Stimulated activated naive CD8-positive, alpha-beta T cell treated with anti-CD3 and anti-CD28 coated beads, Interleukin-15, Interleukin-2, amounts not matched to agents 100 ng/mL and 50 ng/mL, for 24 hours (primary cell): ENCODE data around the gene CD34.
A peak's percentile ranks its signal among the peaks of the same experiment; 100 is the strongest.

Source experiments
- H3K27ac Mint-ChIP-seq: one replicate; pipeline ENCODE4 v1.8.0; 2021; ENCODE audit warnings: mild to moderate bottlenecking, mixed read lengths
- H3K27me3 Mint-ChIP-seq: one replicate; pipeline ENCODE4 v1.8.0; 2021; ENCODE audit warnings: mixed read lengths
- H3K36me3 Mint-ChIP-seq: one replicate; pipeline ENCODE4 v1.8.0; 2021; ENCODE audit warnings: low read depth, mixed read lengths
- H3K4me1 Mint-ChIP-seq: one replicate; pipeline ENCODE4 v1.8.0; 2021; ENCODE audit warnings: low read depth, mixed read lengths
- H3K4me3 Mint-ChIP-seq: one replicate; pipeline ENCODE4 v1.8.0; 2021; ENCODE audit warnings: mild to moderate bottlenecking, mixed read lengths
- H3K9me3 Mint-ChIP-seq: one replicate; pipeline ENCODE4 v1.8.0; 2021; ENCODE audit warnings: mixed read lengths

The CD34 gene

DNA sequence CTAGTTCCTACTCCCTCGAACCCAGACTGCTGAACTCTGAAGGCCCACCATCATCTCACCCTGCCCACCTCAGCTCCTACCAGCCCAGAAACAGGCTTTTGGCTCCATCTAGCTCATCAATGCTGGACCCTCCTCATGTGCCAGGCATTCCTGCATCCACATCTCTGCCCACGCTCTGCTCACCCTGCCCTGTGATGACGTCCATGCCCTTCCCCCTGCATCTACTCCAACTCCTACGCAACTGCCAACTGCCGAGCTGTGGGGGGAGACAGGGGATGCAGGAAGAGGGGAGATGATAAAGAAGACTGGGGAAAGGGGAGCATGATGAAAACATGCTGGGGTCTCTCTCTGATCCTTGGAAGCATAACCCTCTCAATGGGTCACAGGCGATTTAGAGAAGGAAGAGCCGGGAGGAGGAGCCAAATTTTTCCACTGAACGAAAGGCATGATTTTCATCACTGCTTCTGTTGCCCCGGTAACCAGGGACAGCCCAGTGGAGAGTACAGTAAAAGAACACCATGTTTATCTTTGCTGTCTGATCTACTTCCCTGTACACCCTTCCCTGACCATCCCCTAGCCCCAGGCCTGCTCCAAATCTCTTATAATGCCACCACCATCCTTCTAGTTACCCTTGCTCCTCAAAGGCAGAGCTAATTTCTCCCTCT lies 44.3 kb downstream of the CD34 start:
- H3K9me3 Mint-ChIP-seq = no peaks in the 10 kb centered on the region
- peaks cover 85% of the 10 kb centered on the region for H3K4me1 Mint-ChIP-seq
- H3K36me3 Mint-ChIP-seq = peaks cover 35% of the 10 kb centered on the region
- peak overlapping the region; percentile 88 for H3K27ac Mint-ChIP-seq
- peak overlapping the region; percentile 91 for H3K4me3 Mint-ChIP-seq
- H3K27me3 Mint-ChIP-seq = no peaks in the 10 kb centered on the region

DNA sequence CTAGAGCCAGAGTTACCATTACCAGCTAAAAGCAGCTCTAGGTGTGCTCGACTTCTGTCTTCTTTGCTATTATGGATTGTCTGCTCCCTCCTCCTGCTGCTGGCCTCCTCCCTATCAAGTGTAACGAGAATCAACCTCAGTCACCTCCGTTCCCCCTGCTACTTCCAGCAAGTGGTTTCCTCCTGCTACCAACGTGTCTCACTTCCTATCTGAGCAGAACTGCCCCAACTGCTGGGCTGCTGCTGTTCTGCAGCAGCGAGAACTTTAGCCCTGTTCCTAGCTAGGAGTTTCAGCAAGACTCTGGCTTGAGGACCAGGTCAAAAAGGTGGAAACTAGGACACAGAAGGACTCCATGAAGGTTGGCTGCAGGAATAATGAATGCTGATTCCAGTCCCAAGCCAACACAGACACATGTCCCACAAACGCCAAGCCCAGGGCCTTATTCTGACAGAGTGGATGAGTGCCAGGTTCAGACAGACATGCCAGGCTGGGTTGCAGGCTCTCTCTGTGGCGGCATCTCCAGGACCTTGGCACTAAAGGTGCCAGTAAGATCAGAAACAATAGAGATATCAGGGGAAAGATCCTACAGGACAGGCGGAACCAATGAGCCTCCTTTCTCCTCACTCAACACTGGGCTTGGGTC lies 46.9 kb downstream of the CD34 start:
- H3K36me3 Mint-ChIP-seq = peaks cover 37% of the 10 kb centered on the region
- H3K4me1 Mint-ChIP-seq = peaks cover 65% of the 10 kb centered on the region
- peak overlapping the region; percentile 61 for H3K27ac Mint-ChIP-seq
- no peaks in the 10 kb centered on the region for H3K9me3 Mint-ChIP-seq
- no peaks in the 10 kb centered on the region for H3K27me3 Mint-ChIP-seq
- peak overlapping the region; percentile 33 for H3K4me3 Mint-ChIP-seq

DNA sequence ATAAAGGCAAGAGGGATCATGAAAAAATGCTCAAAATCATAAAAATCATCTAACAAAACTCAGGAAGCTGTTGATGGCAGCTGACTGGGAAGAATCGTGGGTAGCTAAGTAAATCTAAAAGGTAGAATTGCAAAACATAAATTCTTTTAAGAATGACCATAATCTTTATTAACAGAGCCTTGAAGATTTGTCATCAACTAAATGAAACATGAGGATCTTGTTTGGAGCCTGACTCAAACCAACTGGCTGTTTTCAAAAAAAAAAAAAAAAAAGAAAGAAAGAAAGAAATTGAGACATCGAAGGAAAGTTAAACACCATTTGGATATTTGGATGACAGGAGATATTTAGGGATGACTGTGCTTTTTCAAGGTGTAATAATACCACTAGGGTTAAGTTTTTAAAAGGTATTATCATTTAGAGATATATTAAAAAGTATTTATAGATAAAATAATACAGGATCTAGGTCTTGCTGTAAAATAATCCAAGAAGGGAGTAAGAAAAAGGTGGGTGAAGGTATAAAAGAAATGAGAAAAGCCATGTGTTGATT lies 48.6 kb downstream of the CD34 start:
- Mint-ChIP-seq H3K36me3 (peaks cover 39% of the 10 kb centered on the region), H3K27me3 (no peaks in the 10 kb centered on the region), H3K9me3 (no peaks in the 10 kb centered on the region), H3K4me3 (peak overlapping the region; percentile 56), H3K27ac (peak overlapping the region; percentile 85), H3K4me1 (peaks cover 61% of the 10 kb centered on the region)

DNA sequence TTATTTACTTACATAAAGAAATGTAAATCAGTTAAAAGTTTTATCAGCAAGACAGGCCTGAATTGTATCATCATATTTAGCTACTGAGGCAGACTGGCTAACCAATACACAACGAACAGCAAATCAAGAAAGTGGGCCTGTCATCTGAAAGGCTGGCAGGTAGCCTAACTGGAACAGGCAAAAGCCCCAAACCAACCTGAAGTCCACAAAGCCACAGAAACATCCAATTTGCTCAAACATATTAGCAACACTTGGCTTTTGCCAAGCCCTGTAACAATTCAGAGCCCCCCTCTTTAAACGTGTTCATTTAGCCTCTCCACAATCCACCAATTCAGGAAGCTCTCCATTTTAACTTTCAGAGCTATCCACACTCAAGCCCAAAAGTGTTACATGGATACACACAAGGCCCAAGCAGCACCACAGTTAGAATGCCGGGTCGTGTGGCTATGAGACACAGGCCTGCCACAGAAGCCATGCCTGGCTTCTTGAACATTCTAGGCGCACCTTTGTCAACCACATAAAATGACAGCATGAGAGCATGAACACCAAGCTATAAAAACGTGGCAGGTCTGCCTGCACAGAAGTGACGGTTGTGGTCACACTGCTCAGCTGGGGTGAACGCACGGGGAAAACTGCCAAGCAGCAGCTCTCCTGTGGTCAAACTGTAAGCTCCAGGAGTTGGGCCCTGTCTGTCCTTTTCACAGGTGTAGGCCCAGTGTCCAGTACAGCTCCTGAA lies 49.3 kb downstream of the CD34 start:
- Mint-ChIP-seq H3K27ac (peak overlapping the region; percentile 85), H3K9me3 (no peaks in the 10 kb centered on the region), H3K4me1 (peaks cover 59% of the 10 kb centered on the region), H3K27me3 (no peaks in the 10 kb centered on the region), H3K4me3 (peak overlapping the region; percentile 56), H3K36me3 (peaks cover 46% of the 10 kb centered on the region)

DNA sequence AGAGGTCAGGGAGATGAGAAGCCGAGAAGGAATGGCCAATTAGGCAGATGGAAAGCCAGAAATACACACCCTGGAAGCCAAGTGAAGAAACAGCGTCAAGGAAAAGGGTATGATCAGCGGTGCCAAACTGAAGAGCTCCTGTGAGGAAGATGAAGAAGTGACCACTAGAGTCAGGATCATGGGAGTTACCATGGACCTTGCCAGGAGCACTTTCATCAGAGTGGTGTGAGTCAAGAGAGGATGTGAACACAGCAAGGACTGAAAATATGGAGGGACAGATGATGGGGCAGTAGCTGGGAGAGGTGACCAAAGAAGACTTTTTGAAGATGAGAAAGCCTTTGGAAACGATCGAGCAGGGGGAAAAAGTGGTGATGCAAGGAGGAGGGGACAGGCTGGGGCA lies 50.4 kb downstream of the CD34 start:
- Mint-ChIP-seq H3K4me3 (no peak overlapping the region), H3K27ac (no peak overlapping the region), H3K9me3 (no peaks in the 10 kb centered on the region), H3K4me1 (peaks cover 59% of the 10 kb centered on the region), H3K36me3 (peaks cover 41% of the 10 kb centered on the region), H3K27me3 (no peaks in the 10 kb centered on the region)

DNA sequence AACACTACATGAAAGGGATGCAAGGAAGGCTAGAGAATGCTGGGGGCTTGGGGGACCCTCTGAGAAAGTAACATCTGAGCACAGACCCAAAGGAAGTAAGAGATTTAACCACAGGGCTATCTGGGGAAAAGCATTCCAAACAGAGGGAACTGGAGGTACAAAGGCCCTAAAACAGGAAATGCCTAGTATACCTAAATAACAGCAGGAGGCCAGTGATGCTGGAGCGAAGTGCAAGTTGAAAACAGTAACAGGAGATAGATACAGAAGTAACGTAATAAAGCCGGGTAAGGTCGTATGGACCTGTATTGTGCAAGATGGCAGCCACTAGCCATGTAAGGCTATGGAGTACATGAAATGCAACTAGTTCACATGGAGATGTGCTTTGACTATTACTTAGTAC lies 52.1 kb downstream of the CD34 start:
- Mint-ChIP-seq H3K4me1 (peaks cover 55% of the 10 kb centered on the region), H3K4me3 (no peak overlapping the region), H3K9me3 (no peaks in the 10 kb centered on the region), H3K27ac (no peak overlapping the region), H3K27me3 (no peaks in the 10 kb centered on the region), H3K36me3 (peaks cover 38% of the 10 kb centered on the region)

DNA sequence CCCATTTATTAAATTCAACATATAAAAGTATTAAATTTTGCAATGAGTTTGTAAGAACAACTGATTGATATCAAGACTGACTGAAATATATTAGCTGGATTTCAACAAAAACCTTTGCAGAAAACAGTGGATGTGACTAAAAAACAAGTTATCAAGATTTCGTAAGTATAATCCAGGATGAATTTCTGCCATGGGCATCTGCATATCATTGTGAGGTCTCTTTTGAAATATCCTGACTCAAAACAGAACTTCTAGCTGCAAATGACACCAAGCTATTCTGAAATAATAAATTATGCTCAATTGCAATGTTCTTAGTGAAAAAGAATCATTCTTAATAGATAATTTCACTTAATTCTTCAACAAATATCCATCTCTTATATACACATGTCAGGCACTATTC lies 52.6 kb downstream of the CD34 start:
- Mint-ChIP-seq H3K4me3 (no peak overlapping the region), H3K4me1 (peaks cover 55% of the 10 kb centered on the region), H3K27ac (no peak overlapping the region), H3K9me3 (no peaks in the 10 kb centered on the region), H3K36me3 (peaks cover 35% of the 10 kb centered on the region), H3K27me3 (no peaks in the 10 kb centered on the region)

DNA sequence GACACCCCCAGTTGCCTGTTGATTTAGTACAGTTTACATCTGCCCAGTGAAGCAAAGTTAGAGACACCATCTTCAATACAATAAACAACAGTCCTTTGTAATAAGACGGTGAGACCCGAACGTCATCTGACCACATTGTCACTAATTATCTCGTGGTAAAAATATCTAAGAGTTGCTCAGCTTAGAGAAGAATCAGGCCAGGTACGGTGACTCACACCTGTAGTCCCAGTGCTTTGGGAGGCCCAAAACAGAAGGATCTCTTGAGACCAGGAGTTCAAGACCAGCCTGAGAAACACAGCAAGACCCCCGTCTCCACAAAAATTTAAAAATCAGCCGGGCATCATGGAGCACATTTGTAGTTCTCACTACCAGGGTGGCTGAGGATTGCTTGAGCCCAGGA lies 53.5 kb downstream of the CD34 start:
- Mint-ChIP-seq H3K9me3 (no peaks in the 10 kb centered on the region), H3K4me1 (peaks cover 55% of the 10 kb centered on the region), H3K27me3 (no peaks in the 10 kb centered on the region), H3K4me3 (no peak overlapping the region), H3K27ac (no peak overlapping the region), H3K36me3 (peaks cover 27% of the 10 kb centered on the region)

DNA sequence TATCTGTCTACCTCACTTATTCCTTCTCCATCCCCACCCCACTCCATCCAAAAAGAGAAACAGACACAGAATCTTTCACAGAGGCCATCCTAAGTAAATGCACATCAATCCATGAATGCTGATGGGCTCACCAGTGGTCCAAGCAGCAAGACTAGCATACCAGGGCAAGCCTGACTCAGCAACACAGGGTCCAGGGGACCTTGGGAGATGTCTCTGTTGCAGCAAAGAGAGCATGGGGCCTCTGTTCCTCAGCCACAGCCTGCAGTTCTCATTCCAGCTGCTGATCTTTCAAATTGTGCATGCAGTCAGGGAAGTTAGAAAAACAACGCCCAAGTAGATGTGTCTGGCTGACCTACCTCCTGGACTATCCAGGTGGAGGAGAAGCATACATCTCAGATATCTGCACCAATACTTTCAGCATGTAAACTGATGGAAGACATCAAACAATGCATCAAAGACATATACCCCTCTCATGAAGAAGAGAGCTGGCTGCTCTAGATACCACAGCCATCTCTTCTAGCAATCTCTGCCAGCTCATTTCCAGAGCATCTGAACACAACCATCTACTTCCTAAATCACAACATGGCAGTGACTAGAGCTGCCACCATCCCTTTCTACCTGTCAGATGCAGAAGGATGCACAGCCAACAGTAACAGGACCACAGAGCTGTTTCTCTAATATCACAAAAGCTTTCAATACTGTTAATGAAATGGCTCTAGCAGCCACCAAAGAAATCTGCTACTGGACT lies 54.5 kb downstream of the CD34 start:
- Mint-ChIP-seq H3K27me3 (no peaks in the 10 kb centered on the region), H3K4me1 (peaks cover 54% of the 10 kb centered on the region), H3K27ac (no peak overlapping the region), H3K4me3 (no peak overlapping the region), H3K9me3 (no peaks in the 10 kb centered on the region), H3K36me3 (peaks cover 22% of the 10 kb centered on the region)

DNA sequence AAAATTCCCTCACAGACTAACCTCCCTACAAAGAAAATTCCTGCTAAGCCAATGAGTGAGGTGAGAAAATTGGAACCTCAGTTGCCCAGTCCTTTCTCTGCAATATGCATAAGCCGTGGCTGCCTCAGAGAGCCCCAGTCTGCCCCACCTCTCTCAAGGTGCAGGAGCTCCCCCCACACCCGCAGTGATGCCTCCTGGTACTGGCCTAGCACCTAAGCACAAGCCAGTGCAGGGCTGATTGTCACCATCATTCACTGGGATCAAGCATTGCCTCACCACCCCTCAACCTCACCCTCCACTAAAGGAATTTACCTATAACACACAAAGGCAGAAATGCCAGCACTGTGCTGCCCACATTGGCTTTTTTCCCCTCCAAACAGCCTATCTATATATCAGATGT lies 56.9 kb downstream of the CD34 start:
- peaks cover 72% of the 10 kb centered on the region for H3K4me1 Mint-ChIP-seq
- H3K27ac Mint-ChIP-seq = no peak overlapping the region
- peaks cover 34% of the 10 kb centered on the region for H3K36me3 Mint-ChIP-seq
- no peak overlapping the region for H3K4me3 Mint-ChIP-seq
- no peaks in the 10 kb centered on the region for H3K9me3 Mint-ChIP-seq
- H3K27me3 Mint-ChIP-seq = no peaks in the 10 kb centered on the region

DNA sequence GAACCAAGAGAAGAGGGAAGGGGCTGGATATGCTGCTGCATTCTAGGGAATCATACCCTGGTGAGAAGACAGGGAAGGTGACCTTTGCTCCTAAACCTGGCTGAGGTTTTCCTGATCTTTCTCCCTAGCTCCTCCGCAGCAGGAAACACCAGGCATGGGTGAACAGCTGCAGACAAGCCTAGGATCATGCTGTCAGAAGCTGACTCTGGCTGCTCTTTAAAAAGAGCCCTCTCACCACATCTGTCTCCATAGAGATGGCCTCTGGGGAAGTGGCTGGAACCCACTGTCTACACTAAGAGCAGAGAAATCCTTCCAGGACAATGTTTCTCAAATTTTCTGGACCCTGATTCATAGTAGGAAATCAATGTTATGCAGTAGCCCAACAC lies 57.6 kb downstream of the CD34 start:
- Mint-ChIP-seq H3K9me3 (no peaks in the 10 kb centered on the region), H3K27ac (no peak overlapping the region), H3K27me3 (no peaks in the 10 kb centered on the region), H3K4me3 (no peak overlapping the region), H3K4me1 (peaks cover 78% of the 10 kb centered on the region), H3K36me3 (peaks cover 34% of the 10 kb centered on the region)

DNA sequence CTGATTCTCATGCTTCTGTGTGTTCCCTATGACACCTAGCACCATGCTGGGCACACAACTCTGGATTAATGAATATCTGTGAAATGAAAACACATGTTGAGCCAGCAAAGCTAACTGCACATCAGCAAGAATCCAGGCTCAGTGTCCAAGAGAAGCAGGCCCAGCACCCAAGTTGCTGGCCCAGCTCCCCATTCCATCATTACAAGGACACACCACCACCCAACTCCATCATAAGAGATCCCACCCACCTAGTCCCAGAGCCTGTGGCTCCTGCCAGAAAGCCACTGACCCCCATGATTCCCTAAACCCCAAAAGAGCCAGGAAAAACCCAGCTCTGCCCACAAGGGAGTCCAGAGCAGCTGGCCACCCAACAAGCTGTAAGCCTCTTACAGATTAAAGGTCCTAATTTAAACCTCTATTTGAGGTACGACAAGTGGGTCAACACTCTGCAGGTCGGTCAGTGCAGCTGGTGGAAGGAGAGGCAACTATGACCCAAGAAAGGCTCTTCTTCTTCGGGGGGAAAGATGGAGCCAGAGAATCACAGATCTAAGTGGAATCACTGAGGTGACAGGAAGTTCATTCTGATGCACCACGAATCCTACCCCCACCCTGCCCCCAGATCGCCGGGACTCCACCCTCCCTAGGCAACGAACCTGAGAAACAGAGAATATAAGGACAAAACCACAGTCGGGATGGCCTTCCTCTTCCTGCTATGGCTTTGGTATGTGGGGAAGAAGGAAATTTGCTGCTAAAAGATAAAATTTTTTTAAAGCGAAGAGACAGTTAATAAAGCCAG lies 58.2 kb downstream of the CD34 start:
- Mint-ChIP-seq H3K4me3 (no peak overlapping the region), H3K4me1 (peaks cover 84% of the 10 kb centered on the region), H3K27ac (no peak overlapping the region), H3K9me3 (no peaks in the 10 kb centered on the region), H3K36me3 (peaks cover 38% of the 10 kb centered on the region), H3K27me3 (no peaks in the 10 kb centered on the region)

DNA sequence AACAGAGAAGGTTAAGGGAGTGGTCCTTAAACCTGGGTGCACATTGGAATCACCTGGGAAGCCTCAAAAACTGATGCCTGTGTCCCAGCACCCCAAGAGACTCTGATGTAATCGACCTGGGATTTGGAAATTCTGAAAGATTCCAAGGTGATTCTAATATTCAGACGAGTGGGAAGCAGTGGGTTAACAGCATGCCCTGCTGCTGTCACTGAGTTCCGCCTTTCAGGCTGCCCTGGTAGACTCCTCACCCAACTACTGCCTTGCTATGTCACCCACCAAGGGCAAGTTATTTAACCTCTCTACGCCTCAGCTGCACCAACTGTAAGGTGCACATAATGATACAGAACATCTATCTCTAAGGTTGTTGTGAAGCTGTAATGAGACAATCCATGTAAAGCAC lies 59.2 kb downstream of the CD34 start:
- Mint-ChIP-seq H3K27ac (no peak overlapping the region), H3K9me3 (no peaks in the 10 kb centered on the region), H3K27me3 (no peaks in the 10 kb centered on the region), H3K4me1 (peaks cover 85% of the 10 kb centered on the region), H3K4me3 (no peak overlapping the region), H3K36me3 (peaks cover 30% of the 10 kb centered on the region)
